ENCODE measurements around the gene SYP. TPM values are rescaled to one million over a fixed set of nuclear protein-coding genes. Genes with fewer than 3 reads are reported as not detected.
A peak's percentile ranks its signal among the peaks of the same experiment; 100 is the strongest.

SYP gene
- total RNA-seq, 1 donor from 2014 or later = 3.5 TPM

DNA sequence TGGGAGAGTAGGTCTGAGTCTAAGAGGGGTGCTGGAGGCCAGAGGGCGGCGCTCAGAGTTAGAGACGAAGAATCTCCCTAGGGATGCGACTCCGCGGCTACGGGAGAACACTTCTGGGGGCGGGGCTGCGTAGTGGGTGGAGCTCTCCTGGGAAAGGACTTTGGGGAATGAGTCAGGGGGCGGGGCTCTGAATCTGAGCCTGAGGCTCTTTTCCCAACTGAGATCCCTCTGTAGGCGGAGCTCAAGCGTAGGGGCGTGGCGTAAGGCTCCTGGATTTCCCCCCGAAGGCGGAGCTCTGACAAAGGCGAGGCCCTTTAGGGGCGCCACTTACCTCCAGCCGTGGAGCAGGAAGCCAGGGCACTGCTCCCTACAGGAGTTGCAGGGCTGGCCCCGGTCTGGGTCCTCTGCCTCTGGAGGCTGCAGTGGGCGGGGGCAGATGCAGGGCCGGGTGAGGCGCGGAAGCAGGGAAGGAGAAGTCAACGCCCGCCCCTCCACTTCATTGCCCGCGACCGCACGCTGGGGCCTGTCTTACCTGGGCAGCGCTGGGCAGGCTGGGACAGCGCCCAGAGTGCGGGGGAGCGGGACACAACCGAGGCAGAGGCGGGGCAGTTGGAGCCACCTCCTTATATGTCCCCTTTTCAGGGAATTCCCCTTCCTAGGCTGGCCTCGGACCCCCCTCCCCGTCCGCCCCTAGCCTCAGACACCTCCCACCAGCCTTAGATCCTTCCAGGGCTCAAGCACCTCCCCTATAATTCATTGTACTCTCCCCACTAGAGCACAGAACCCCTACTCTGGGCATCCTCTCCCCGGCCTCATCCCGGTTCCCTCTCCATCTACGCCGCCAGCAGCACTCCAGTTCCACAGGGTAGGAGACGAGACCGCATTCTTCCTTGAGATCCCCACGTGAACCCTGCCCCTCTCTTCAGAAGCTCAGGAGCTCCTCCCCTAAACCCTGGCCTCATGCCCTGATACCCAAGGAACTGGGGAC lies 15.4 kb downstream of the SYP start:
- H3K4me1 ChIP-seq = peaks cover 4% of the 10 kb centered on the region
- TF ChIP-seq, protein P1, sequence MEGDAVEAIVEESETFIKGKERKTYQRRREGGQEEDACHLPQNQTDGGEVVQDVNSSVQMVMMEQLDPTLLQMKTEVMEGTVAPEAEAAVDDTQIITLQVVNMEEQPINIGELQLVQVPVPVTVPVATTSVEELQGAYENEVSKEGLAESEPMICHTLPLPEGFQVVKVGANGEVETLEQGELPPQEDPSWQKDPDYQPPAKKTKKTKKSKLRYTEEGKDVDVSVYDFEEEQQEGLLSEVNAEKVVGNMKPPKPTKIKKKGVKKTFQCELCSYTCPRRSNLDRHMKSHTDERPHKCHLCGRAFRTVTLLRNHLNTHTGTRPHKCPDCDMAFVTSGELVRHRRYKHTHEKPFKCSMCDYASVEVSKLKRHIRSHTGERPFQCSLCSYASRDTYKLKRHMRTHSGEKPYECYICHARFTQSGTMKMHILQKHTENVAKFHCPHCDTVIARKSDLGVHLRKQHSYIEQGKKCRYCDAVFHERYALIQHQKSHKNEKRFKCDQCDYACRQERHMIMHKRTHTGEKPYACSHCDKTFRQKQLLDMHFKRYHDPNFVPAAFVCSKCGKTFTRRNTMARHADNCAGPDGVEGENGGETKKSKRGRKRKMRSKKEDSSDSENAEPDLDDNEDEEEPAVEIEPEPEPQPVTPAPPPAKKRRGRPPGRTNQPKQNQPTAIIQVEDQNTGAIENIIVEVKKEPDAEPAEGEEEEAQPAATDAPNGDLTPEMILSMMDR (IDR thresholded peaks at IDR 0.05) = no peak
- ATAC-seq (peak; percentile 89), DNase-seq (peak; percentile 93)
- no peaks in the 10 kb centered on the region for H3K9me3 ChIP-seq
- no peak overlapping the region for H3K27ac ChIP-seq
- peaks cover 13% of the 10 kb centered on the region for H3K36me3 ChIP-seq
- H3K27me3 ChIP-seq = no peaks in the 10 kb centered on the region
- H3K4me3 ChIP-seq = peak overlapping the region; percentile 57
- intact Hi-C loops (cut with DNase I) = no loop called here

DNA sequence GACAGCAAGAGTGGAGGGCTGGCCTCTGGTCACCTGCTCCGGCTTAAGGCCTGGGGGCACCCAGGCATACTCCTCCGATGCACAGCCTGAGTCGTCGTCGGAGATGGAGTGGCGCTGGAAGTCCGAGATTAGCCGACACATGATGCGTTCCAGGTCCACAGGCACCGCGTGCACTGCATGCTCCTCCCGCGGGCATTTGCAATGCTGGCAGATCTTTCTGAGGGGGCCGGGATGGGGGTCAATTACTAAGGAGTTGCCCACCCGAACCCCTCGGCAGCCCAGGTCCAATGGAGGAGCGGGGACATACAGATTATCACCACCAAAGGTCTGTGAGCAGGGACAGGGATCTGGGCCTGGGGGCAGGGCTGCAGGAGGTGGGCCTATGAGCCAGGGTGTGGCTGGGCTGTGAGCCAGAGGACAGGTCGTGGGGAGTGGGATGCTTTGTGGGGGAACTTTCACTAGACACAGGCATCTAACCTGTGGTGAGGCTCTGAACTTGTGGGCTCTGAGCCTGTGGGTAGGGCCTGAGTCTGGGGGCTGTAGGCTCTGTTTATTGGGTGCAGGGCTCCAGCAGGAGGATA lies 16.2 kb downstream of the SYP start:
- H3K4me3 ChIP-seq = peak overlapping the region; percentile 57
- ATAC-seq (no peak), DNase-seq (no peak)
- H3K36me3 ChIP-seq = peaks cover 13% of the 10 kb centered on the region
- H3K9me3 ChIP-seq = no peaks in the 10 kb centered on the region
- TF ChIP-seq, protein P1 (IDR thresholded peaks at IDR 0.05) = no peak
- H3K27ac ChIP-seq = no peak overlapping the region
- H3K4me1 ChIP-seq = peaks cover 4% of the 10 kb centered on the region
- no peaks in the 10 kb centered on the region for H3K27me3 ChIP-seq
- intact Hi-C loops (cut with DNase I) = no loop called here

DNA sequence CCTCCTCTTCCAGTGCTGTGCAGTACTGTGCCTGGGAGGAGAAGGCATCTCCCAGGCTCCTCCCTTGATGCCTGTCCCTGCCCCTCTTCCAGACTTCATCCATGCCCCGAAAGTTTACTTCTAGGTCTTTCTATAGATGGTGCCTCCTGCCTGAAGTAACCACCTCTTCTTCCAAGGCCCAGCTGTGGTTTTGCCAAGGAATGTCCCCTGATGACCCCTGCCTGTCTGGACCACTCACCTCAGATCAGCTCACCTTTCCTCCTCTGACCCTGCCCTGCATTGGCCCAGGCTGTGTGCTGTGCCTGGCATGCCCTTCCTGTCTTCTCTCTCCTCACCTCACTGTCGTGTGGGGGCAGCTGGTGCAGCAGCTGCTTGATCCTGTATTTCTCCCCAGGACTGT lies 20.6 kb downstream of the SYP start:
- TF ChIP-seq, protein P1 (IDR thresholded peaks at IDR 0.05) = no peak
- ATAC-seq (no peak), DNase-seq (no peak)
- Histone ChIP-seq H3K27me3 (no peaks in the 10 kb centered on the region), H3K4me3 (no peak overlapping the region), H3K36me3 (peaks cover 13% of the 10 kb centered on the region), H3K4me1 (no peaks in the 10 kb centered on the region), H3K9me3 (no peaks in the 10 kb centered on the region), H3K27ac (no peak overlapping the region)
- intact Hi-C loops (cut with DNase I) = no loop called here

DNA sequence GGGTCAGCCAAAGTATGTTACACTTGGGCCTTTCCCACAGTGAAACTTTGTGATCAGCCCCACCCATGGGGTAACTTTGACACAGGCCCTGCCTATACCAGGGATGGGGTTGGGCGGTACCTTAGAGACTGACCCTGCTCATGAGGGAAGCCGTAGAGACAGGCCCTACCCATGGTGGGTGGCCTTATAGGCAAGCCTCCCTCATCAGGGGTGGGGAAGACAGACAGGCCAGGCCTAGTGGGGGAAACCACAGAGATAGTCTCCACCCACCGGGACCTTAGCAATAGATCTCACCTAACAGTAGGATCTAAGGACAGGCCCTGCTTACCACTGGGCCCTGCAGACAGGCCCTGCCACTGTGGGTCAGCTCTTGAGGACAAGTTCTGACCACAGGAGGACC lies 21.5 kb downstream of the SYP start:
- Histone ChIP-seq H3K9me3 (no peaks in the 10 kb centered on the region), H3K36me3 (peaks cover 12% of the 10 kb centered on the region), H3K27ac (no peak overlapping the region), H3K4me3 (no peak overlapping the region), H3K27me3 (no peaks in the 10 kb centered on the region), H3K4me1 (no peaks in the 10 kb centered on the region)
- TF ChIP-seq, protein P1 (IDR thresholded peaks at IDR 0.05) = no peak
- DNase-seq = no peak
- ATAC-seq = no peak
- intact Hi-C loops (cut with DNase I) = no loop called here

DNA sequence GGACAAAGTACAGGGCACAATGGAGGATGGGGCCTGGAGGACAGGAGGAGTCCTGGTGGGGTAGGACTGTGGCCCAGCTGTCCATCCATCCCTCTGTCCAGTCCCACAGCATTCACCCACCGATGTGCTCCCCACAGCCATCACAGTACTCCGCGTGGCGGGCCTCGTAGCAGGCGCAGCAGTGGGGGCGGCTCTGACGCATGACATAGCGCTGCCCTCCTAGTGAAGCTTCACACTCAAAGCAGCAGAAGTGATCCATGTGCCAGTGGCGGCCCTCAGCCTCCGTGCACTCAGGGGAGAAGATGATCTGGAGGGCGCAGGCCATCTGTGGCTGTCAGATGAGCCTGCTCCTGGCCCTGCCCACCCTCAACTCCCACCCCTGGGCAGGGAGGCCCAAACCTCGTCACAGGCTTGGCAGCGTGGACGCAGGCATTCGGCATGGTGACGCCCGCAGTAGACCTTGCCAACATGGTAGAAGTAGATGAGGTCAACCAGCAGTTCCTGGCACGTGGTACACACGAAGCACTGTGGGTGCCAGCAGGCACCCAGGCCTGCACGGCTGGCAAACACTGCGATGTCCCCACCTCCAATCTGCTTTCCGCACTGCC lies 22.0 kb downstream of the SYP start:
- no peak for DNase-seq
- H3K9me3 ChIP-seq = no peaks in the 10 kb centered on the region
- TF ChIP-seq, protein P1 (IDR thresholded peaks at IDR 0.05) = no peak
- ATAC-seq = no peak
- H3K4me1 ChIP-seq = no peaks in the 10 kb centered on the region
- intact Hi-C loops (cut with DNase I) = no loop called here
- no peaks in the 10 kb centered on the region for H3K27me3 ChIP-seq
- H3K4me3 ChIP-seq = no peak overlapping the region
- H3K36me3 ChIP-seq = peaks cover 7% of the 10 kb centered on the region
- no peak overlapping the region for H3K27ac ChIP-seq

Measured in upper lobe of right lung (tissue), 1 donor.